HG03457 (cell line): Measurements from ENCODE around the gene PCDHGA10.
A peak's percentile ranks its signal among the peaks of the same experiment; 100 is the strongest.
"Not testable (repeated sequence)": the region's sequence is repeated elsewhere in the genome, so short reads cannot be mapped to it uniquely, and the experiment has no call there.

Experiments used
- ATAC-seq: cut with Tn5 transposase; IDR thresholded peaks from one replicate; pipeline ENCODE4 v1.9.1; 2021; ENCODE audit warnings: moderate number of reproducible peaks; ENCODE audit not compliant: unreplicated experiment

Gene PCDHGA10

DNA sequence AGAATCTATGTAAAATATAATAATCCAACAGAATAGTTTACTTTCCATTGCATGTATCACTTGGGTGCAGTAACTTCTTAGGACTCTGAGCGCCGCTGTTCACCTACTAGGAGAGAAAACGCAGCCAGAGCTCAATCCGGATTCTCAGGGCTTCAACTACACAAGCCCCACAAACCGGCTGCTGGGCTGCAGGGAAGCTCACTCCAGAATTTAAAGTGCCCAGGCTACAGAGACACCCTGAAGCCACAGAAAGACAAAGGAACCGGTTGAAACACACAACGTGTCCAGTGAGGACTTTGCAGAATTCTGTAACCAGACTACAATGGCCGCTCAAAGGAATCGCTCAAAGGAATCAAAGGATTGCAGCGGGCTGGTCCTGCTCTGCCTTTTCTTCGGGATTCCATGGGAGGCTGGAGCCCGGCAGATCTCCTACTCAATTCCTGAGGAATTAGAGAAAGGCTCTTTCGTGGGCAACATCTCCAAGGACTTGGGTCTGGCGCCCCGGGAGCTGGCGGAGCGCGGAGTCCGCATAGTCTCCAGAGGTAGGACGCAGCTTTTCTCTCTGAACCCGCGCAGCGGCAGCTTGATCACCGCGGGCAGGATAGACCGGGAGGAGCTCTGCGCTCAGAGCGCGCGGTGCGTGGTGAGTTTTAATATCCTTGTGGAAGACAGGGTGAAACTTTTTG is at the start of gene PCDHGA10:
PCDHGA10 (plus strand) TSS at position 134 of the 686 bp plus-strand sequence; CDS start at position 323, 189 bp downstream.
- peak; percentile 59 for ATAC-seq

DNA sequence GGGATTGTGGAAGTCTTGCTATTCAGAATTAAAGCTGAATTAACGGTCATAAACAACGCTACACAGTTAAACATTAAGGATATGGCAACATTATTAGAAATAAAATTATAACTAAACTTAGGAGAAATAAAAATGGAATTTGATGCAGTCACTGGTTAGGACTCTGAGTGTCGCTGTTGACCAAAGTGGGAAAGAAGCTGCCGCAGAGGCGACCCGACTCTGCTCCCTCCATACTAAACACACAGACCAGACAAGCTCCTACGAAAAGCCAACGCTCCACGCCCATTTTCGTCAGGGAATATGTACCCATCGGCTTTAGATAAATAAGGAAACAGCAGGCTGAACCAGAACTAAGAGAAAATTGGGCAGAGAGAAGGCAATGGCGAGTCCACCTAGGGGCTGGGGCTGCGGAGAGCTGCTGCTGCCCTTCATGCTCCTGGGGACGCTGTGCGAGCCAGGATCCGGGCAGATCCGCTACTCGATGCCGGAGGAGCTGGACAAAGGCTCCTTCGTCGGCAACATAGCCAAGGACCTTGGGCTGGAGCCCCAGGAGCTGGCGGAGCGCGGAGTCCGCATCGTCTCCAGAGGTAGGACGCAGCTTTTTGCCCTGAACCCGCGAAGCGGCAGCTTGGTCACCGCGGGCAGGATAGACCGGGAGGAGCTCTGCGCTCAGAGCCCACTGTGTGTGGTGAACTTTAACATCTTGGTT is 48.7 kb upstream of the PCDHGA10 start, which contains the start of gene PCDHGA5:
PCDHGA5 (plus strand) TSS at position 211 of the 709 bp plus-strand sequence; CDS start at position 380, 169 bp downstream.
- ATAC-seq: no peak

DNA sequence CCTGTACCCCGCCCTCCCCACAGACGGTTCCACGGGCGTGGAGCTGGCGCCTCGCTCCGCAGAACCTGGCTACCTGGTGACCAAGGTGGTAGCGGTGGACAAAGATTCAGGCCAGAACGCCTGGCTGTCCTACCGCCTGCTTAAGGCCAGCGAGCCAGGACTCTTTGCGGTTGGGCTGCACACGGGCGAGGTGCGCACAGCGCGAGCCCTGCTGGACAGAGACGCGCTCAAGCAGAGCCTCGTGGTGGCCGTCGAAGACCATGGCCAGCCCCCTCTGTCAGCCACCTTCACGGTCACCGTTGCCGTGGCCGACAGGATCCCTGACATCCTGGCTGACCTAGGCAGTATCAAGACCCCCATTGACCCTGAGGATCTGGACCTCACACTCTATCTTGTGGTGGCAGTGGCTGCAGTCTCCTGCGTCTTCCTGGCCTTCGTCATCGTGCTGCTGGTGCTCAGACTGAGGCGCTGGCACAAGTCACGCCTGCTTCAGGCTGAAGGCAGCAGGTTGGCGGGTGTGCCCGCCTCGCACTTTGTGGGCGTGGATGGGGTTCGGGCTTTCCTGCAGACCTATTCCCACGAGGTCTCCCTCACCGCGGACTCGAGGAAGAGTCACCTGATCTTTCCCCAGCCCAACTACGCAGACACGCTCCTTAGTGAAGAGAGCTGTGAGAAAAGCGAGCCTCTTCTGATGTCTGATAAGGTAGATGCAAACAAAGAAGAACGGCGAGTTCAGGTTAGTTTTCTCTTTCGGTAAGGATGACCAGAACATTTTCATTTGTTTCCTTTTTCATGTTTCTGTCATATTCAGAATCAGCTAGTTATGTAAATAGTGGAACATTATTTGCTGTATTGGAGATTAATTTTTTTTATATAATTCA is 46.5 kb upstream of the PCDHGA10 start:
- no peak for ATAC-seq

DNA sequence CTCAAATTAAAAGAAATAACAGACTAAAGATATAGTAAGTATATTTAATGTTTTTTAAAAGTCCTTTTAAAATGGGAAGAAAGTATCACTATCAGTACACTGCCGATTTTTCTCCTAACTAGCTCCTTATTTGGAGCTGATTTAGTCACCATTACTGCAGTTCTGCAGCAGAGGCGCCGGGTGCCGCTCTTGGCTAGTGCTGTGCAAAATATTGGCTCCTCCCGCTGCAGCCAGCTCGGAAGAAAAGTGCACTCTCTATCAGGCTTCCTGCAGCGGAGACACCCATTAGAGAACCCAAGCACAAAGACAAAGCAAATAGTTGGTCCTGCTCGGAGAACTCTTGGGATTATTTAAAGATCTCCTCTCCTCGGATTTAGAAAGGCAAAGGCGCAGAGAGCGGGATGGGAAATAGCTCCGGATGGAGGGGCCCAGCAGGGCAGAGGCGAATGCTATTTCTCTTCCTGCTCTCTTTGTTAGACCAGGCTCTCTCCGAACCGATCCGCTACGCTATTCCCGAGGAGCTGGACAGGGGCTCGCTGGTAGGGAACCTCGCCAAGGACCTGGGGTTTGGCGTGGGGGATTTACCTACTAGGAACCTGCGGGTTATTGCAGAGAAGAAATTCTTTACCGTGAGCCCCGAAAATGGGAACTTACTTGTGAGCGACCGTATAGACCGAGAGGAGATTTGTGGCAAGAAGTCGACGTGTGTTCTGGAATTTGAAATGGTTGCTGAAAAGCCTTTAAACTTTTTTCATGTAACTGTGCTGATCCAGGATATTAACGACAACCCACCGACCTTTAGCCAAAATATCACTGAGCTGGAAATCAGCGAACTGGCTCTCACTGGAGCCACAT is 42.6 kb upstream of the PCDHGA10 start, which contains the start of gene PCDHGB3:
PCDHGB3 (plus strand) TSS at position 249 of the 855 bp plus-strand sequence; CDS start at position 402, 153 bp downstream.
- peak; percentile 59 for ATAC-seq

DNA sequence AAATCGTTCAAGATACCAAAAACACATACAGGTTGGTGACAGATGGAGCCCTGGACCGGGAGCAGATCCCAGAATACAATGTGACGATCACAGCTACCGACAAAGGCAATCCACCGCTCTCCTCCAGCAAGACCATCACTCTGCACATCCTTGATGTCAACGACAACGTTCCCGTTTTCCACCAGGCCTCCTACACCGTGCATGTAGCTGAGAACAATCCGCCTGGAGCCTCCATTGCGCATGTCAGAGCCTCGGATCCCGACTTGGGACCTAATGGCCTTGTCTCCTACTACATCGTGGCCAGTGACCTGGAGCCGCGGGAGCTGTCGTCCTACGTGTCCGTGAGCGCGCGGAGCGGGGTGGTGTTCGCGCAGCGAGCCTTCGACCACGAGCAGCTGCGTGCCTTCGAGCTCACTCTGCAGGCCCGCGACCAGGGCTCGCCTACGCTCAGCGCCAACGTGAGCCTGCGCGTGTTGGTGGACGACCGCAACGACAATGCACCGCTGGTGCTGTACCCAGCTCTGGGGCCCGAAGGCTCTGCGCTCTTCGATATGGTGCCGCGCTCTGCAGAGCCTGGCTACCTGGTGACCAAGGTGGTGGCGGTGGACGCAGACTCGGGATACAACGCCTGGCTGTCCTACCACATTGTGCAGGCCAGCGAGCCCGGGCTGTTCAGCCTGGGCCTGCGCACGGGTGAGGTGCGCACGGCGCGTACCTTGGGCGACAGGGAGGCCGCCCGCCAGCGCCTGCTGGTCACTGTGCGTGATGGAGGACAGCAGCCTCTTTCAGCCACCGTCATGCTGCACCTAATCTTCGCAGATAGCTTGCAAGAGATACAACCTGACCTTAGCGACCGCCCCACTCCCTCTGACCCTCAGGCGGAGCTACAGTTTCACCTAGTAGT is 41.0 kb upstream of the PCDHGA10 start:
- ATAC-seq: no peak

DNA sequence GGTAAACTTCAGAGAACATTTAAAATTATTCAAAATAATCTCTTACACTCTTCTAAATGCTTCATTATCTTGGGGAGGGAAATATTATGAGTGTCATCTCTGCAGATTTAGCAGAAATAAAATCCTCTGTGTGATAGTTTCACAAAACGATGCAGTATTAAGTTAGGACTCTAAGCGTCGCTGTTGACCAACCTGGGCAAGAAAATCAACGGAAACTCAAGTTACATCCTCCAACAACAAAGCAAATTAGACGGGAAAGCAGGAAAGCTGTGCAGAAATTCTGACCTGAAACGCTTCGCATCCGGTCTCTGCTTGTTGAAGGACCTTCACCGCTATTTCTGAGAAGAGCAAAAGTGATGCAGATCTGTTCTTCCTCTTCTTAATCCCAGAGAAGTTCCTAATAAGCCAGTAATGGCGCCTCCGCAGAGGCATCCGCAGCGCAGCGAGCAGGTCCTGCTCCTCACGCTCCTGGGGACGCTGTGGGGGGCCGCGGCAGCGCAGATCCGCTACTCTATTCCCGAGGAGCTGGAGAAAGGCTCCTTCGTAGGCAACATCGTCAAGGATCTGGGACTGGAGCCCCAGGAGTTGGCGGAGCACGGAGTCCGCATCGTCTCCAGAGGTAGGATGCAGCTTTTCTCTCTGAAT is 39.0 kb upstream of the PCDHGA10 start, which contains the start of gene PCDHGA6:
PCDHGA6 (plus strand) TSS at position 219 of the 645 bp plus-strand sequence; CDS start at position 412, 193 bp downstream.
- ATAC-seq: no peak

DNA sequence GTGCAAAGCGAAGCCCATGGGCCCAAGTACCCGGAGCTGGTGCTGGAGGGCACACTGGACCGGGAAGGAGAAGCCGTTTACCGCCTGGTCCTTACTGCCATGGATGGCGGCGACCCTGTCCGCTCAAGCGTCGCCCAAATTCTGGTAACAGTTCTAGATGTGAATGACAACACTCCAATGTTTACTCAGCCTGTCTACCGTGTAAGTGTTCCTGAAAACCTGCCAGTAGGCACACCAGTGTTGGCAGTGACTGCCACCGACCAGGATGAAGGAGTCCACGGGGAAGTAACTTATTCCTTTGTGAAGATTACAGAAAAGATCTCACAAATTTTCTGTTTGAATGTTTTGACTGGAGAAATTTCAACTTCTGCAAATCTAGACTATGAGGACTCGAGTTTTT is 38.2 kb upstream of the PCDHGA10 start:
- no peak for ATAC-seq

DNA sequence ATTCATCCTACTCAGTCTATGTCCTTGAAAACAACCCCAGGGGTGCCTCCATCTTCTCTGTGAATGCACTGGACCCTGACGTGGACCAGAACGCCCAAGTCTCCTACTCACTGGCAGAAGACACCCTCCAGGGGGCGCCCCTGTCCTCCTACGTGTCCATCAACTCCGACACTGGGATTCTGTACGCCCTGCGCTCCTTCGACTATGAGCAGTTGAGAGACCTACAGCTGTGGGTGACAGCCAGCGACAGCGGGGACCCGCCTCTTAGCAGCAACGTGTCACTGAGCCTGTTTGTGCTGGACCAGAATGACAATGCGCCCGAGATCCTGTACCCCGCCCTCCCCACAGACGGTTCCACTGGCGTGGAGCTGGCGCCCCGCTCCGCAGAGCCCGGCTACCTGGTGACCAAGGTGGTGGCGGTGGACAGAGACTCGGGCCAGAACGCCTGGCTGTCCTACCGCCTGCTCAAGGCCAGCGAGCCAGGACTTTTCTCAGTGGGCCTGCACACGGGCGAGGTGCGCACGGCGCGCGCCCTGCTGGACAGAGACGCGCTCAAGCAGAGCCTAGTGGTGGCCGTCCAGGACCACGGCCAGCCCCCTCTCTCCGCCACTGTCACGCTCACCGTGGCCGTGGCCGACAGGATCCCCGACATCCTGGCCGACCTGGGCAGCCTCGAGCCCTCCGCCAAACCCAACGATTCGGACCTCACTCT is 37.2 kb upstream of the PCDHGA10 start:
- not testable (repeated sequence) for ATAC-seq

DNA sequence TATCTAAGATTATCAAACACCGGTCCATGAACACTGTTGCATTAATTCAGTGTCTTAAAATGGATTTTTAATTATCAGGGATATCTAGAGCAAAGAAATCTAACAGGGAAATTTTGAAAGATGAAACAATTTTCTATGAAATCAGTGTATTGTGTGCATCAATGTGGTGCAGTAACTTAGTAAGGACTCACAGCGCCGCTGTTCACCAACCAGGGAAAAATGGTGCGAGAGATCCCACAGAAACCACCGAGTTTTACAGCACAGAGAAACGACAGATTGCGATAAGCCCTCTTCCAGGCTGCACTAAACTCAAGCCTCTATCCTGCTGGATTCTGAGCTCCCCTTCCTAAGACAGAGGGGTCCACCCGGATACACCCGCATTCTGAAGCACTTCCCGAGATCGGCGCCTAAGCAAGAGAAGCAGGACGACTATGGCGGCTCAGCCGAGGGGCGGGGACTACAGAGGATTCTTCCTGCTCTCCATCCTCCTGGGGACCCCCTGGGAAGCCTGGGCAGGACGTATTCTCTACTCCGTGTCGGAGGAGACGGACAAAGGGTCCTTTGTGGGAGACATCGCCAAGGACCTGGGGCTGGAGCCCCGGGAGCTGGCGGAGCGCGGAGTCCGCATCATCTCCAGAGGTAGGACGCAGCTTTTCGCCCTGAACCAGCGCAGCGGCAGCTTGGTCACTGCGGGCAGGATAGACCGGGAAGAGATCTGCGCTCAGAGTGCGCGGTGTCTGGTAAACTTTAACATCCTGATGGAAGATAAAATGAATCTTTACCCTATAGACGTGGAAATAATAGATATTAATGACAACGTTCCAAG is 30.1 kb upstream of the PCDHGA10 start, which contains the start of gene PCDHGA7:
PCDHGA7 (plus strand) TSS at position 274 of the 826 bp plus-strand sequence; CDS start at position 432, 158 bp downstream.
- ATAC-seq: no peak

DNA sequence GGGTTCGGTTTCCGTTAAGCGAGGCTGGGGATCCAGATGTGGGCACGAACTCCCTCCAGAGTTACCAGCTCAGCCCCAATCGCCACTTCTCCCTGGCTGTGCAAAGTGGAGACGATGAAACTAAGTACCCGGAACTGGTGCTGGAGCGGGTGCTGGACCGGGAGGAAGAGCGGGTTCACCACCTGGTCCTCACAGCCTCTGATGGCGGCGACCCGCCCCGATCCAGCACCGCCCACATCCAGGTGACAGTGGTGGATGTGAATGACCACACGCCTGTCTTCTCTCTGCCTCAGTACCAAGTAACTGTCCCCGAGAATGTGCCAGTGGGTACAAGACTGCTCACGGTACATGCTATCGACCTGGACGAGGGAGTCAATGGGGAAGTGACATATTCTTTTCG is 29.4 kb upstream of the PCDHGA10 start:
- no peak for ATAC-seq

DNA sequence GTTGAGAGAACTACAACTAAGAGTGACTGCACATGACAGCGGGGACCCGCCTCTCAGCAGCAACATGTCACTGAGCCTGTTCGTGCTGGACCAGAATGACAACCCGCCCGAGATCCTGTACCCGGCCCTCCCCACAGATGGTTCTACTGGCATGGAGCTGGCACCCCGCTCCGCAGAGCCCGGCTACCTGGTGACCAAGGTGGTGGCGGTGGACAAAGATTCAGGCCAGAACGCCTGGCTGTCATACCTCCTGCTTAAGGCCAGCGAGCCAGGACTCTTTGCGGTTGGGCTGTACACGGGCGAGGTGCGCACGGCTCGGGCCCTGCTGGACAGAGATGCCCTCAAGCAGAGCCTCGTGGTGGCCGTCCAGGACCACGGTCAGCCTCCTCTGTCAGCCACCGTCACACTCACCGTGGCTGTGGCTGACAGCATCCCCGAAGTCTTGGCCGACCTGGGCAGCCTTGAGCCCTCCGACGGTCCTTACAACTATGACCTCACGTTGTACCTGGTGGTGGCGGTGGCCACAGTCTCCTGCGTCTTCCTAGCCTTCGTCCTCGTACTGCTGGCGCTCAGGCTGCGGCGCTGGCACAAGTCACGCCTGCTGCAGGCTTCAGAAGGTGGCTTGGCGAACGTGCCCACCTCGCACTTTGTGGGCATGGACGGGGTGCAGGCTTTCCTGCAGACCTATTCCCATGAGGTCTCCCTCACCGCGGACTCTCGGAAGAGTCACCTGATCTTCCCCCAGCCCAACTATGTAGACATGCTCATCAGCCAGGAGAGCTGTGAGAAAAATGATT is 28.1 kb upstream of the PCDHGA10 start:
- no peak for ATAC-seq

DNA sequence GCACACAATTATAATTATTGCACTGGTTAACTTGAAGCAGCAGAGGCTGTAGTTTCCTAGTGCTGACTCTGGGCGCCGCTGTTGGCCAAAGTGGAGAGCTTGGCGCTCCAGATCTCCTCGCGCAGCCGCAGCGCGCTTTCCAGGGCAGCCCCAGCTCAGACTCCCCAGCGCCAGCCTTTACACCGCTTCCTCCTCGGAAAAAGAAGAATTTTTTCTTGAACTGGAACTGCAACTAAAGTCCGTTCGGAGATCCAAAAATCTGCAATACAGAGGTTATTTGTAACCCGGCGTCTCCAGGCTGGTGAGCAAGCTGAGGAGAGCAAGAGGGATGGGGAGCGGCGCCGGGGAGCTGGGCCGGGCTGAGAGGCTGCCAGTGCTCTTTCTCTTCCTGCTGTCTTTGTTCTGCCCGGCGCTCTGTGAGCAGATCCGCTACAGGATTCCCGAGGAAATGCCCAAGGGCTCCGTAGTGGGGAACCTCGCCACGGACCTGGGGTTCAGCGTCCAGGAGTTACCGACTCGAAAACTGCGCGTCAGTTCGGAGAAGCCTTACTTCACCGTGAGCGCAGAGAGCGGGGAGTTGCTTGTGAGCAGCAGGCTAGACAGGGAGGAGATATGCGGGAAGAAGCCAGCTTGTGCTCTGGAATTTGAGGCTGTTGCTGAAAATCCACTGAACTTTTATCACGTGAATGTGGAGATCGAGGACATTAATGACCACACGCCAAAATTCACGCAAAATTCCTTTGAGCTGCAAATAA is 25.1 kb upstream of the PCDHGA10 start, which contains the start of gene PCDHGB4:
PCDHGB4 (plus strand) TSS at position 142 of the 755 bp plus-strand sequence; CDS start at position 329, 187 bp downstream.
- not testable (repeated sequence) for ATAC-seq

DNA sequence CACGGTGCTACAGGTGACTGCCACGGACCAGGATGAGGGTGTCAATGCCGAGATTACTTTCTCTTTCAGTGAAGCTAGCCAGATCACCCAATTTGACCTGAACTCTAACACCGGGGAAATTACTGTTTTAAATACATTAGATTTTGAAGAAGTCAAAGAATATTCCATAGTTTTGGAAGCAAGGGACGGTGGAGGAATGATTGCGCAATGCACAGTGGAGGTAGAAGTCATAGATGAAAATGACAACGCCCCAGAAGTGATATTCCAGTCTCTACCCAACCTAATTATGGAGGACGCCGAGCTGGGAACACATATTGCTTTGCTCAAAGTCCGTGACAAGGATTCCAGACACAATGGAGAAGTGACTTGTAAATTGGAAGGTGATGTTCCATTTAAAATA is 24.1 kb upstream of the PCDHGA10 start:
- ATAC-seq: no peak

DNA sequence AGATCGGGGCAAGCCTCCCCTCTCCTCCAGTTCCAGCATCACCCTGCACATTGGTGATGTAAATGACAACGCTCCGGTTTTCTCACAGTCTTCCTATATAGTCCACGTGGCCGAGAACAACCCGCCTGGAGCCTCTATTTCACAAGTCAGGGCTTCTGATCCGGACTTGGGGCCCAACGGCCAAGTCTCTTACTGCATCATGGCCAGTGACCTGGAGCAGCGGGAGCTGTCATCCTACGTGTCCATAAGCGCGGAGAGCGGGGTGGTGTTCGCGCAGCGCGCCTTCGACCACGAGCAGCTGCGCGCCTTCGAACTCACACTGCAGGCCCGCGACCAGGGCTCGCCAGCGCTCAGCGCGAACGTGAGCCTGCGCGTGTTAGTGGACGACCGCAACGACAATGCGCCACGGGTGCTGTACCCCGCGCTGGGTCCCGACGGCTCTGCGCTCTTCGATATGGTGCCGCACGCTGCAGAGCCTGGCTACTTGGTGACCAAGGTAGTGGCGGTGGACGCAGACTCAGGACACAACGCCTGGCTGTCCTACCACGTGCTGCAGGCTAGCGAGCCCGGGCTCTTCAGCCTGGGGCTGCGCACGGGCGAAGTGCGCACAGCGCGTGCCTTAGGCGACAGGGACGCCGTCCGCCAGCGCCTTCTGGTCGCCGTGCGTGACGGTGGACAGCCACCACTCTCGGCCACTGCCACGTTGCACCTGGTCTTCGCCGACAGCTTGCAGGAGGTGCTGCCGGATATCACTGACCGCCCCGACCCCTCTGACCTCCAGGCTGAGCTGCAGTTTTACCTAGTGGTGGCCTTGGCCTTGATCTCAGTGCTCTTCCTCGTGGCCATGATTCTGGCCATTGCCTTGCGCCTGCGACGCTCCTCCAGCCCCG is 23.4 kb upstream of the PCDHGA10 start:
- ATAC-seq: no peak
